GM18907 (cell line): ENCODE results near the gene ZBTB48.

ENCODE experiments used
- ATAC-seq: cut with Tn5 transposase; IDR thresholded peaks from one replicate; pipeline ENCODE4 v1.9.1; 2021; ENCODE audit warnings: mild to moderate bottlenecking, moderate library complexity; ENCODE audit not compliant: unreplicated experiment

The ZBTB48 gene

GRCh38 chr1:6603915-6604558, 24.2 kb downstream of the ZBTB48 start:
- no peak for ATAC-seq

DNA sequence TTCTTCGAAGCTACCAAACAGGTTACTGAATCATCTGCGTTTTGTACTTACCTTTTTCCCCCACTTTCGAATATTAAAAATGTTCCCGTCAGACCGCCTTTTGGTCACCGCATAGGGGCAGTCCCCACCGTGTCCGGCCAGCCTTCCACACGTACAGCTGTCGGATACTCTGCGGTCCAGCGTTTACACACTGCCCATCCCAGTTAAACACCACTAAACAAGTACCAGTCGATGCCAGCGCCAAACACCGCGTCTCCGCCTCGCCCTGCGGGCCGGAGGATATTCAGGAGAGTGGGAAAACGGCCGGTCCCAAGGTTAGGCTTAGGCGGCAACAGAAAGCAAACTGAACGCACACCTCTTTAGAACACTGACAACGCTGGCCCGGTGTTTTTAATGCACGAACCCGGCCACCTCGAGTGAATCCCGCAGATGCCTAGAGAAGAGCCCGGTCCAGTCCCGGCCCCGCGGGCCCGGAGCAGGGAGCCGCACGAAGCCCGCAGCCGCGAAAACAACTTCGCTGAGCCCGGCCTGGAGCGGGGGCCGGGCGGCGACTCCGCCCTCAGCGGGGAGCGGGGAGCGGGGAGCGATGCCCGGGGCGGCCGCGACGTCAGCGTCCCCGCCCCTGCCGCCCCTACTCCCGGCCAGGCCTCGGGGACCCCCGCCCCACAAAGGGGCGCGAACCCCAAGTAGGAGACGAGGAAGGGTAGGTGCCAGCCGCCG, 33.0 kb downstream of the ZBTB48 start:
- ATAC-seq: peak; percentile 29

DNA sequence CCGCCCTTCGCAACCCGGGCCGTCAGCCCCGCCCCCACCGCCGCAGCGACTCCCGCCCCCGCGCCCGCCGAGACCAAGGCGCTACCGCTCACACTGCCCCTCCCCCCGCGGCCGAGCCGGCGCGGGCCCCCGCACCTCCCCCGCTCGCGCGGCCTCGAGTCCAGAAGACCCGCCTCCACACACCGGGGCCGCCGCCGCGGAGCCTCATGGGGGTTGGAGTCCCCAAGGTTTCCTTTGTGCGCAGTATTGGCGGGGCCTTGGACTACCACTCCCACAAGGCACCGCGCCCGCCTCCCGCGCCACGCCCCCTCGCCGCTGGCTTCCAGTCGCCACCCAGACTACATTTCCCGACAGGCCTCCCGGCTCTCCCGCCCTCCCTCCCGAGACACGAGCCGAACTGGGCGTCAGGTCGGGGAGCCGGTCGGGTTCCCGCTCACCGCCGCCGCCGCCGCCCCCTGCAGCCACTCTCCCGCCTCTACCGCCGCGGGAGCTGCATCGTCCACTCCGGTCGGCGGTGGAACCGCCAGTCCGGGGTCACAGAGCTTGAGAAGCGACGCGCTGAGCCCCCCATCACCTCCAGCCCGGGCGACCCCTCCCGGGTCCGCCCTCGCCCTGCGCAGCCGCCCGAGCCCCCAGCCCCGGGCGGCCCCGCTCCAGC, 33.7 kb downstream of the ZBTB48 start, which contains the start of gene PHF13:
TSS of gene PHF13 (plus strand) at position 371 of the 658 bp plus-strand sequence. CDS start 336 bp downstream, outside the sequence.
- ATAC-seq: peak; percentile 91

DNA sequence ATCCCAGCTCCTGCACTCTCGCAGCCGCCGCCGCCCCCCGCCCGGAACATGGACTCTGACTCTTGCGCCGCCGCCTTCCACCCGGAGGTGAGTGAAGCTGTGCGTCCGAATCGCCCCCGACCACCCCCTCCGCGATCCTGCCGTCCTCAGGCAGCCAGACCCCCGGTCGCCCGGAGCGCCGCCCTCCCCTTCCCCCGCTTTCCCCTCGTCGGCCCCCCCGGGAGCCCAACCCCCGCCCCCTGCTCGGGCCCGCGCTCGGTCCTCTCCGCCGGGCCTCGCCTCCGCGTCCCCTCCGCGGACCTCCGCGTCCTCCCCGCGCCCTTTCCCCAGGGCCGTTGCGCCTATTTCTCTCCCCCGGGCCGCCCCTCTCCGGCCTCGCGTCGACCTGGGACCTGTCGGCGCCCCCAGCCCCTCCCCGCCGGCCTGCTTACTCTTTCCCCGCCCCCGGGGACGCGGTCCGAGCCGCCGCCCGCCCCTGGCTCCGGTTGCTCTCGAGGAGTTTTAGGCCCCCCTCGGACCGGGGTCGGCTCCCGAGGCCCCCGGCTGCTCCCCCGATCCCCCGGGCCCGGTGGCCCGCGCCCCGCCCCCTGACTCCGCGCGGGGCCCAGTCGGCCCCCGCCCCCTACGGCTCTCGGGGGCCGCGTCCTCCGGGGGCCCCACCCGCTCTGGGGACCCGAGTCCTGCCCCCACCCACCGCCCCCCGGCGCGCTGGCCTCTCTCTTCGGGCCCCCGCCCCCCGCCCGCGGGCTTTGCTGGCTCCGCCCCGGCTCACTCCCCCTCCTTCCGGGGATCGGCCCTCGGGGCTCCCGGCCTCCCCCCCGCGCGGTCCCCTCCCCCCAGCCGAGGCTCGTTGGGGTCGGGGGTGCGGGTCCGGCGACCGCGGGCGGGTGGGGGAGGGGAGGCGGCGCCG, 34.5 kb downstream of the ZBTB48 start:
- ATAC-seq: no peak

GRCh38 chr1:6614929-6615785, 35.4 kb downstream of the ZBTB48 start:
- no peak for ATAC-seq

DNA sequence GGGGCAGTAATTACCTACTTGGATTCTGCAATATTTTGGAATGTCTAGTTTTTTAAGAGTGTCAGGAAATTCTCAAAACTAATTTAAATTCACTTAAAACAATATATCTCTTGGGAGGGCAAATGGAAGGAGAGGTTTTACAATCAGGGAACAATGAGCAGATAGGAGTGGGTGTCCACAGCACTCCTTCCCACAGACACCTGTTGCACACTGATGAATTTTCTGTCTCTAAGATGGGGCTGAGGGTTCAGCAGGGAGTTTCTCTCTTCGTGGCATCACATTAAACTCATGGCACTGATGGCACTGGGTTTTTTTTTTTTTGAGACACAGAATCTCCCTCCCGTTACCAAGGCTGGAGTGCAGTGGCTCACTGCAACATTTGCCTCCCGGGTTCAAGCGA, 39.3 kb downstream of the ZBTB48 start:
- ATAC-seq: no peak

- ATAC-seq: no peak
Measured at GRCh38 chr1:6621429-6622391, 41.9 kb downstream of the ZBTB48 start.

DNA sequence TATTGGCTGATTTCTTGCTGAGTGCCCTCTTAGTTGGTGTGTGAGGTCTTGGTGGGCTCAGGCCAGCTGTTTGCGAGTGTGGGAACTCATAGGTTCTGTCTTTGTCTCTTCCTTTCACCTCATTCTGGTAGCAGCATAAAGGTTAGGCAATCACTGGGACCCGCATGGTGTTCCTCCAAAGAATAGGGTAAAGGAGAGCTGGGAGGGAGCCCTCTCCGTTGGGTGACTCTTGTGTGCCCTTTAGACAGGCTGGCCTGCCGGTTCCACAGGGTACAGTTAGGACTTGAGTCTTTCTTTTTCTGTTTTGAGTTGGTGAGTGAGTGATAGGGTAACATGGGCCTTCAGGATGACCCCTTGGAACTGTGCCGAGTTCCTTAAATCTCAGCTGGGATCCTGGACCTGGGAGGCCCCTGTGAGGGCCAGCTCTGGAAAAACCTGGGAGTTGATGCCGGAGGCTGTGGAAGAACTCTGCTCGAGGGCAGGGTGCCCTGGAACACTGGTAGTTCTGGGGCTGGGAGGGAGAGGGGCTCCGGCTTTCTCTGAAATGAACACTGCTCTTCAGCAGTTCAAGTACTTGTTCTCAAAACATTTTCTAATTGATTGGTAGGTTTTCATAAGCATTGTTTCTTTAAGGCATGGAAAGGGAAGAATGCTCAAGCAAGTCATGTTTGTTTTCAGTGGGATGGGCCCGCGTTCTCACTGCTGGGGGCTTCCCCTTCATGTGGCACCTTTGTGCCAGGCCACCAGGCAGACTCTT, 42.8 kb downstream of the ZBTB48 start:
- no peak for ATAC-seq

- no peak for ATAC-seq
Measured at GRCh38 chr1:6623269-6623965, 43.6 kb downstream of the ZBTB48 start.

DNA sequence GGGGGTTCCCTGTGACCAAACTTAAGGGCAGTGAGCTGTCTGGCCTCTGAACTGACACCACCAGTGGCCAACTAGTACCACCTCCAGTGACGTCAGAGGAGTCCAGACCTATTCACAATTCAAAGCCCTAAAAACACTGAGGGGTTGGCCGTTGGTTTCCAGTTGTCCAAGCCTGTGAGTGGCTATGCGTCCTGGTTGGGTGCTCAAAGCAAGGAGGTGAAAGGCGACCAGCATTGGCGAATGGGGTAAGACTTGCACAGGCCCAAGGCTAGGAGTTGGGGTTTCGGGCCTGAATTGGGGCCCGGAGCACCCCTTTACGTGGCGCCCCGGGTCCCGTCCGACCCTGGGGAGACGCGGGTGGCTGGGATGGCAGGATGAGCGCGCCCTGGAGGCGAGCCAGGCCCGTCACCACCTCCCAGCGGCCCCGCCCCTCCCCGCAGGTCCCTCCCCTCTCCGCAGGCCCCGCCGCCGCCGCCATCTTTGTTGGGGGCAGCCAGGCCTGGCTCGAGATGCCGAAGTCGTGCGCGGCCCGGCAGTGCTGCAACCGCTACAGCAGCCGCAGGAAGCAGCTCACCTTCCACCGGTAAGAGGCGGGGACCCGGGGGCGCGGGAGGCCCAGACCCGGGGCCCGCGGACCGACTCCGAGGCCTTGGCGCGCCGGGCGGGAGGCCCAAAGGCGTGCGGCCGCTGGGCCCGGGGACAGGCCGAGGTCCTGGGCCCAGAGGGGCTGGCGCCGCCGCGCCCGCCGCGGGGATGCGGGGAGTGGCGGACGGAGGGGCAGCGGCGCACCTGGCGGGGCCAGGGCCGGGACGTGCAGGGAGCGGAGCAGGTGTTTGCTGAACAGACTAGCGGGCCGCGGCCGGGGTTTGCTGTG, 45.2 kb downstream of the ZBTB48 start, which contains the start of gene THAP3:
TSS of gene THAP3 (plus strand) at position 159 of the 874 bp plus-strand sequence. CDS start at position 510, 351 bp downstream.
- peak; percentile 74 for ATAC-seq

DNA sequence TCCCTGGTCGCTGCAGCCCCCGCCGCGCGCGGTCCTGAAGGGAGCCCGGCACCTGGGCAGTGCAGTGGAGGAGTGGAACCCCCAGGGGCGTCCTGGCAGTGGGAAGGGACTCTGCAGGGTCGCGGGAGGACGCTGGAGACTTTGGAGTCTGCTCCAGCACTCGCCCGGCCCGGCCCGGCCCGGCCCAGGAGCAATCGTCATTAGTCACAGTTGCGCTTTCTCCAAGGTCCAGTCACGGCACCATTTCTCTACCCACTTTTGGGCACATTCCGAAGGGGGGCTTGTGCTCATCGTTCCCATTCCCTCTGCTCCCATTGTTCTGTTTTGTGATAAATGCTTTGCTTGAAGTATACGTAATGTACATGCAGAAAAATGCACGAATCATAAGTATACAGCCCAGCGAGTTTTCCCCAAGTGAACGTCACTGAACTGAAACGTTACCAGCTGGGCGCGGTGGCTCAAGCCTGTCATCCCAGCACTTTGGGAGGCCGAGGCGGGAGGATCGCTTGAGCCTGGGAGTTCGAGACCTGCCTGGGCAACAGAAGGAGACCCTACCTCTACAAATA, 45.9 kb downstream of the ZBTB48 start:
- no peak for ATAC-seq

DNA sequence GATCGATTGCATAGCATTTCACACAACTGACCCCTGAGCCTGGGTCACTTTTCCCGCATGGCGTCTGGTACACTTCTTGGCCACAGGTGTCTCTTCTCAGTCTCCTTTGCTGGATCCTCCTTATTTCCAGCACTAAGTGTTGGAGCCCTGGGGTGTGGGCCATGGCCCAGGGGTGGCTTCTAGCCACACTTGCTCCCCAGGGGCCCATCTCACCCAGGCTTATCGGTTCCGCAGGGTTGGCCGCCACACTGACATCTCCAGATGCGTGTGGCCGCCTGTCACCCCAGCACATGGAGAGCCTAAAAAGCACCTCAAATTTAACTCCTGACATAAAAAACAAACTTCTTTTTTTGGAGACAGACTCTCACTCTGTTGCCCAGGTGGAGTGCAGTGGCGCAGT, 47.2 kb downstream of the ZBTB48 start:
- ATAC-seq: no peak

DNA sequence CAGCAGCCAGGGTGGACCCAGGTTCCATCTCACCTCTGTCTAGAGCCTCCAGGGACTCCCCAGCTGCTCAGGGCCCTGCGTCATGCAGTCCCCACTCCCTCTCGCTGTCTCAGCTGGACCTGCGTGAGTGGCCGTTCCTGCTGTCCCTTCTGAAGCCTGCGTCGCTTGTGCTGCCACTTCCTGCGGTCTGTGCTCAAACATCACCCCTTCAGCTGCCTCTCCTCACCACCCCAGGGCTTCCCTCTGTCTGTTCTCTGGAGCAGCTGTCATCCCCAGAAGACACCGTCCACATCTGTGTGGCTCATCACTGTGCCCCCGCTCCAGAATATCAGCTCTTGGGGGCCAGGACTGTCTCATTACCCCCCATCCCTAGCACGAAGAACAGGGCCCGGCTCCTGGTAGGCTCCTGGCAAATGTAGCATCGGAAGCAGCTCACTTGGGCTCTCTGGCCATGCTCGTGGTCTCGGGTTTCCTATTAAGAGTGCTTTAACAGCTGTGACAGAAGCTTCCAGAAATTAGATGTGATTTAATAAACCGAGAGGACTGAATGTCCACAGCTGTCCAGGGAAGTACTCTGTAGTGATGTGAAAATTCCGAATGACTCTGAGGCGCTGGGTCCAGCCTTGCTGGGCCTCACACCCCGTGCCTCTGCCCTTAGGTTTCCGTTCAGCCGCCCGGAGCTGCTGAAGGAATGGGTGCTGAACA, 48.2 kb downstream of the ZBTB48 start:
- no peak for ATAC-seq

DNA sequence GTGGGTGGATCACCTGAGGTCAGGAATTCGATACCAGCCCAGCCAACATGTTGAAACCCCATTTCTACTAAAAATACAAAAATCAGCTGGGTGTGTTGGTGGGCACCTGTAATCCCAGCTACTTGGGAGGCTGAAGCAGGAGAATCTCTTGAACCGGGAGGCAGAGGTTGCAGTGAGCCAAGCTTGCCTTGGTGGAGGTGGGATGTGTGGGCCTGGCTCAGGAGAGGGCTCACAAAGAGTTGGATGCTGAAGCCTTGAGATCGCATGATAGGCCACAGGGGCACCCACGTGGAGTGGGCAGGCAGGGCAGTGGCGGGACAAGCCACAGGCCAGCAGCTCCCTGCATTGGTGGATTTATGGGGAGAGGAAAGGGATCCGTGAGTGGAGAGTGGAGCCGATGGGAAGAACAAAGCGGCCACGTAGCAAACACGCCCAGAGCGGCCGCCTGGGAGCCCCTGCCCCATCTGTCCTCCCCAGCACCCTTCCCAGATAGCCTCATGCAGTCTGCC, 49.2 kb downstream of the ZBTB48 start:
- no peak for ATAC-seq

- no peak for ATAC-seq
Measured at GRCh38 chr1:6630027-6630426, 50.2 kb downstream of the ZBTB48 start.
